ENCODE results near the gene FRMD4B. TPM values are rescaled to one million over a fixed set of nuclear protein-coding genes. Genes with fewer than 3 reads are reported as not detected.

The FRMD4B gene
- total and polyA plus RNA-seq, 2 experiments from 2014 or later = 6.4 to 12.8 TPM

DNA sequence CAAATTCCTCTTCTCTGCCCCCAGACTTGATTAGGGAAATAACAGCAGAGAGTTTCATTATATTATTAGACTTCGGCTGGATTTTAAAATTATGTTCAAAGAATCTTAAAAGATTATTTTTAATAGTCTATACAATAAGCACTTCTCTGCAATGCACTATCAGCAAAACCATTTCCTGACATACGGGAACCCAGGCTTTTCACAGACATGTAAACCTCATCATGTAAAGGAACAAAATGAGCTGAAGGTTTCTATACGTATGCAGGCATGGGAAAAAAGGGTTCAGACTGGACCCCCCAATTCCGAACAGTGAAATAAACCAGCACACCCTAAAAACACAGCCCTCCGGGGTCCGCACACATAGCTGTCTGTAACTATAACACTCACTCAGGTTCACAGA lies 185.9 kb downstream of the FRMD4B start:
- no peak for TF ChIP-seq ZNF114 (CRISPR knock-in tag; IDR thresholded peaks at IDR 0.05)
- no peak for TF ChIP-seq ZNF462 (CRISPR knock-in tag; IDR thresholded peaks at IDR 0.05)
- TF ChIP-seq, protein P1, sequence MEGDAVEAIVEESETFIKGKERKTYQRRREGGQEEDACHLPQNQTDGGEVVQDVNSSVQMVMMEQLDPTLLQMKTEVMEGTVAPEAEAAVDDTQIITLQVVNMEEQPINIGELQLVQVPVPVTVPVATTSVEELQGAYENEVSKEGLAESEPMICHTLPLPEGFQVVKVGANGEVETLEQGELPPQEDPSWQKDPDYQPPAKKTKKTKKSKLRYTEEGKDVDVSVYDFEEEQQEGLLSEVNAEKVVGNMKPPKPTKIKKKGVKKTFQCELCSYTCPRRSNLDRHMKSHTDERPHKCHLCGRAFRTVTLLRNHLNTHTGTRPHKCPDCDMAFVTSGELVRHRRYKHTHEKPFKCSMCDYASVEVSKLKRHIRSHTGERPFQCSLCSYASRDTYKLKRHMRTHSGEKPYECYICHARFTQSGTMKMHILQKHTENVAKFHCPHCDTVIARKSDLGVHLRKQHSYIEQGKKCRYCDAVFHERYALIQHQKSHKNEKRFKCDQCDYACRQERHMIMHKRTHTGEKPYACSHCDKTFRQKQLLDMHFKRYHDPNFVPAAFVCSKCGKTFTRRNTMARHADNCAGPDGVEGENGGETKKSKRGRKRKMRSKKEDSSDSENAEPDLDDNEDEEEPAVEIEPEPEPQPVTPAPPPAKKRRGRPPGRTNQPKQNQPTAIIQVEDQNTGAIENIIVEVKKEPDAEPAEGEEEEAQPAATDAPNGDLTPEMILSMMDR (conservative IDR thresholded peaks at IDR 0.05; ENCODE audit: low read depth in 2 of 2) = no peak
- Mint-ChIP-seq H3K36me3 (ENCODE audit: low read depth) (no peaks in the 10 kb centered on the region), H3K27me3 (ENCODE audit: insufficient read depth, low read depth, poor library complexity) (no peaks in the 10 kb centered on the region)

GRCh38 chr3:69197922-69198530 lies 187.9 kb downstream of the FRMD4B start:
- H3K4me1 Mint-ChIP-seq = peaks cover 17% of the 10 kb centered on the region
- no peak overlapping the region for H3K4me3 ChIP-seq
- TF ChIP-seq, protein P2, sequence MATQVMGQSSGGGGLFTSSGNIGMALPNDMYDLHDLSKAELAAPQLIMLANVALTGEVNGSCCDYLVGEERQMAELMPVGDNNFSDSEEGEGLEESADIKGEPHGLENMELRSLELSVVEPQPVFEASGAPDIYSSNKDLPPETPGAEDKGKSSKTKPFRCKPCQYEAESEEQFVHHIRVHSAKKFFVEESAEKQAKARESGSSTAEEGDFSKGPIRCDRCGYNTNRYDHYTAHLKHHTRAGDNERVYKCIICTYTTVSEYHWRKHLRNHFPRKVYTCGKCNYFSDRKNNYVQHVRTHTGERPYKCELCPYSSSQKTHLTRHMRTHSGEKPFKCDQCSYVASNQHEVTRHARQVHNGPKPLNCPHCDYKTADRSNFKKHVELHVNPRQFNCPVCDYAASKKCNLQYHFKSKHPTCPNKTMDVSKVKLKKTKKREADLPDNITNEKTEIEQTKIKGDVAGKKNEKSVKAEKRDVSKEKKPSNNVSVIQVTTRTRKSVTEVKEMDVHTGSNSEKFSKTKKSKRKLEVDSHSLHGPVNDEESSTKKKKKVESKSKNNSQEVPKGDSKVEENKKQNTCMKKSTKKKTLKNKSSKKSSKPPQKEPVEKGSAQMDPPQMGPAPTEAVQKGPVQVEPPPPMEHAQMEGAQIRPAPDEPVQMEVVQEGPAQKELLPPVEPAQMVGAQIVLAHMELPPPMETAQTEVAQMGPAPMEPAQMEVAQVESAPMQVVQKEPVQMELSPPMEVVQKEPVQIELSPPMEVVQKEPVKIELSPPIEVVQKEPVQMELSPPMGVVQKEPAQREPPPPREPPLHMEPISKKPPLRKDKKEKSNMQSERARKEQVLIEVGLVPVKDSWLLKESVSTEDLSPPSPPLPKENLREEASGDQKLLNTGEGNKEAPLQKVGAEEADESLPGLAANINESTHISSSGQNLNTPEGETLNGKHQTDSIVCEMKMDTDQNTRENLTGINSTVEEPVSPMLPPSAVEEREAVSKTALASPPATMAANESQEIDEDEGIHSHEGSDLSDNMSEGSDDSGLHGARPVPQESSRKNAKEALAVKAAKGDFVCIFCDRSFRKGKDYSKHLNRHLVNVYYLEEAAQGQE (IDR thresholded peaks at IDR 0.05; ENCODE audit: unreplicated experiment) = no peak
- TF ChIP-seq, protein P1 (conservative IDR thresholded peaks at IDR 0.05; ENCODE audit: low read depth in 2 of 2) = no peak
- TF ChIP-seq EZH2 (IDR thresholded peaks at IDR 0.05; ENCODE audit: low read depth, unreplicated experiment) (no peak), CREB1 (CRISPR knock-in tag; IDR thresholded peaks at IDR 0.05; ENCODE audit: low read depth) (no peak)

More for the DNA sequence above, 185.9 kb downstream of the FRMD4B start:
- H3K27ac Mint-ChIP-seq = no peak overlapping the region
- H3K4me3 ChIP-seq = no peak overlapping the region
- no peaks in the 10 kb centered on the region for H3K27me3 ChIP-seq (ENCODE audit: insufficient read depth)
- H3K4me1 Mint-ChIP-seq = peaks cover 22% of the 10 kb centered on the region
- DNase-seq (ENCODE audit: low spot score) (no peak), ATAC-seq (no peak)
- H3K4me1 ChIP-seq (ENCODE audit: insufficient read depth) = peaks cover 28% of the 10 kb centered on the region
- H3K9me2 ChIP-seq (ENCODE audit: insufficient read depth) = no peaks in the 10 kb centered on the region
- no peak overlapping the region for H3K4me3 Mint-ChIP-seq
- no peak overlapping the region for H2AFZ ChIP-seq
- no peaks in the 10 kb centered on the region for H4K20me1 ChIP-seq (replicated peaks; ENCODE audit: insufficient read depth)
- H3F3A ChIP-seq (replicated peaks; ENCODE audit: low read depth) = no peaks in the 10 kb centered on the region
- H3K4me2 ChIP-seq = no peak overlapping the region
- no peak overlapping the region for H3K27ac ChIP-seq (ENCODE audit: low read depth)
- no peaks in the 10 kb centered on the region for H3K9me3 Mint-ChIP-seq
- H3K36me3 ChIP-seq (ENCODE audit: insufficient read depth) = no peaks in the 10 kb centered on the region
- no peaks in the 10 kb centered on the region for H3K79me2 ChIP-seq (replicated peaks; ENCODE audit: insufficient read depth)

More at GRCh38 chr3:69197922-69198530, 187.9 kb downstream of the FRMD4B start:
- H3K27me3 Mint-ChIP-seq (ENCODE audit: insufficient read depth, low read depth, poor library complexity) = no peaks in the 10 kb centered on the region
- H3K4me3 Mint-ChIP-seq = no peak overlapping the region
- H3K27me3 ChIP-seq (ENCODE audit: insufficient read depth) = no peaks in the 10 kb centered on the region
- H3K27ac ChIP-seq (ENCODE audit: low read depth) = no peak overlapping the region
- H3K9me3 Mint-ChIP-seq = no peaks in the 10 kb centered on the region
- H2AFZ ChIP-seq = no peak overlapping the region
- H3K36me3 Mint-ChIP-seq (ENCODE audit: low read depth) = no peaks in the 10 kb centered on the region
- no peak overlapping the region for H3K4me2 ChIP-seq
- DNase-seq (ENCODE audit: low spot score) (no peak), ATAC-seq (no peak)
- peaks cover 28% of the 10 kb centered on the region for H3K4me1 ChIP-seq (ENCODE audit: insufficient read depth)
- H4K20me1 ChIP-seq (replicated peaks; ENCODE audit: insufficient read depth) = no peaks in the 10 kb centered on the region
- no peak overlapping the region for H3K27ac Mint-ChIP-seq
- no peaks in the 10 kb centered on the region for H3F3A ChIP-seq (replicated peaks; ENCODE audit: low read depth)
- no peaks in the 10 kb centered on the region for H3K9me2 ChIP-seq (ENCODE audit: insufficient read depth)
- no peaks in the 10 kb centered on the region for H3K36me3 ChIP-seq (ENCODE audit: insufficient read depth)
- no peaks in the 10 kb centered on the region for H3K79me2 ChIP-seq (replicated peaks; ENCODE audit: insufficient read depth)
